Astrocyte (in vitro differentiated cells and primary cell): ENCODE data around the gene SIRPG. TPM values are rescaled to one million over a fixed set of nuclear protein-coding genes. Genes with fewer than 3 reads are reported as not detected.

Source experiments
- DNase-seq: peaks from one replicate; pipeline ENCODE4 v3.0.0-alpha.2; 2010; ENCODE audit warnings: low read depth
- FAIRE-seq: peaks from 2 replicates; lab custom pipeline; 2011; peaks lifted over from hg19 to GRCh38; lab: Jason Lieb, UNC
- H2AFZ ChIP-seq: 2 replicates; pipeline ENCODE4 v1.6.0; 2012; ENCODE audit warnings: low read depth, low read length, inconsistent platforms
- H3K27ac ChIP-seq: 2 replicates; pipeline ENCODE4 v1.5.1; 2011; ENCODE audit warnings: low read depth, low read length, inconsistent platforms
- H3K27me3 ChIP-seq: 2 replicates; pipeline ENCODE4 v1.6.0; 2011; ENCODE audit warnings: low read length, inconsistent platforms; ENCODE audit not compliant: insufficient read depth
- H3K36me3 ChIP-seq: 2 replicates; pipeline ENCODE4 v1.5.1; 2011; ENCODE audit warnings: low read length, inconsistent platforms; ENCODE audit not compliant: insufficient read depth
- H3K4me1 ChIP-seq: 2 replicates; pipeline ENCODE4 v1.5.1; 2011; ENCODE audit warnings: low read length, inconsistent platforms; ENCODE audit not compliant: insufficient read depth
- H3K4me2 ChIP-seq: 2 replicates; pipeline ENCODE4 v1.6.0; 2012; ENCODE audit warnings: low read length, inconsistent platforms
- H3K4me3 ChIP-seq: 2 replicates; pipeline ENCODE4 v1.5.1; 2011; ENCODE audit warnings: low read depth, mild to moderate bottlenecking, low read length, inconsistent platforms; ENCODE audit not compliant: insufficient read depth
- H3K79me2 ChIP-seq: 2 replicates; pipeline ENCODE4 v1.6.0; 2012; ENCODE audit warnings: mild to moderate bottlenecking, low read length, inconsistent platforms; ENCODE audit not compliant: insufficient read depth
- H3K9ac ChIP-seq: 2 replicates; pipeline ENCODE4 v1.6.0; 2012; ENCODE audit warnings: mild to moderate bottlenecking, low read length, inconsistent platforms
- H3K9me3 ChIP-seq: 2 replicates; pipeline ENCODE4 v1.5.1; 2012; ENCODE audit warnings: low read depth, mild to moderate bottlenecking, low read length, inconsistent platforms; ENCODE audit not compliant: insufficient read depth
- H4K20me1 ChIP-seq: 2 replicates; pipeline ENCODE4 v1.6.0; 2012; ENCODE audit warnings: low read length, inconsistent platforms; ENCODE audit not compliant: insufficient read depth
- H3K27ac Mint-ChIP-seq: one replicate; pipeline ENCODE4 v1.8.0; 2021; ENCODE audit warnings: mild to moderate bottlenecking, mixed read lengths; ENCODE audit not compliant: unreplicated experiment
- H3K27me3 Mint-ChIP-seq: one replicate; pipeline ENCODE4 v1.8.0; 2021; ENCODE audit warnings: low read depth, mixed read lengths; ENCODE audit not compliant: unreplicated experiment
- H3K36me3 Mint-ChIP-seq: one replicate; pipeline ENCODE4 v1.8.0; 2021; ENCODE audit warnings: low read depth, mixed read lengths; ENCODE audit not compliant: unreplicated experiment
- H3K4me1 Mint-ChIP-seq: one replicate; pipeline ENCODE4 v1.8.0; 2021; ENCODE audit warnings: low read depth, mixed read lengths; ENCODE audit not compliant: unreplicated experiment
- H3K4me3 Mint-ChIP-seq: one replicate; pipeline ENCODE4 v1.8.0; 2021; ENCODE audit warnings: mild to moderate bottlenecking, moderate library complexity, mixed read lengths; ENCODE audit not compliant: unreplicated experiment
- H3K9me3 Mint-ChIP-seq: one replicate; pipeline ENCODE4 v1.8.0; 2021; ENCODE audit warnings: mild to moderate bottlenecking, mixed read lengths; ENCODE audit not compliant: unreplicated experiment
- EZH2 ChIP-seq: IDR thresholded peaks from 2 replicates; pipeline ENCODE4 v1.6.1; 2012; ENCODE audit warnings: mild to moderate bottlenecking, low read length, inconsistent platforms; ENCODE audit not compliant: insufficient read depth
- total RNA-seq: library from RNA; stranded (reverse); gene quantifications from 2 replicates; pipeline ENCODE4 v1.2.1, GENCODE V29; 2021
- TF ChIP-seq, protein P1 (sequence below): IDR thresholded peaks from 2 replicates; pipeline ENCODE4 v1.5.1; 2011; ENCODE audit warnings: low read depth, mild to moderate bottlenecking, inconsistent platforms, low read length, moderate library complexity; ENCODE audit not compliant: insufficient read depth

SIRPG gene
- total RNA-seq, 1 donor from 2014 or later: not detected

DNA sequence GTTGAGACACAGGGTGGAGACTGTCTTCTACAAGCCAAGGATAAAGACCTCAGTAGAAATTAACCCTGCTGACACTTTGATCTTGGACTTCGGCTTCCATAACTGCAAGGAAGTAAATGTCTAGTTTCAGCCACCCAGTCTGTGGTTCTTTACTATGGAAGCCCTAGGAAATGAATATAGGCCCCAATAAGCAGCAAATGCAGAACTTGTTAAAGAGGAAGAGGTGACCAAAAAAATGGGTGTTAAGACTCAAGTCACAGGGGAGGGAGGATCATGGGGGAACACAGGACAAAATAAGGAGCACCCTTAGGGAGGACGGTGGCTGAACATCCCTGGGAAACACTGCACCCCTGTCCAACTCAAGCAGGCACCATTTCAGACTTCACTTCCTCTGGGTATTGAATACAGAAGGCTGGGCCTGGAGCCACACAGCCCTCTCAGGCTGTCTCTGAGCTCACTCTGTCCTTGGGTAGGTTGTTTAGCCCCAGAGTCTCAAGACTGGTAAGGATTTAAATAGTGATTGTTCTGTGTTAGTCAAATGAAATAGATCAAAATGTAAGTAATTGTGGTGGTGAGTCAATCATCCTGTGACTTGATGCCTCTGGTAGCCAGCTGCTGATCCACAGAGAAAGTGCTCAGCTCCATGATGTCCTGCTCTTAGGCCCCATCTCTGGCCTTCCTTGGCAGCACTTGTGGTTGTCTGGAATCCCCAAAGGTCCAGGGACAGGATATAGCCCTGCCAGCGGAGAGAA lies 69.6 kb downstream of the SIRPG start:
- Mint-ChIP-seq H3K9me3 (no peaks in the 10 kb centered on the region), H3K4me3 (no peak overlapping the region), H3K27me3 (no peaks in the 10 kb centered on the region), H3K27ac (no peak overlapping the region), H3K4me1 (no peaks in the 10 kb centered on the region), H3K36me3 (no peaks in the 10 kb centered on the region)
- Histone ChIP-seq H4K20me1 (no peaks in the 10 kb centered on the region), H3K27me3 (no peaks in the 10 kb centered on the region), H3K27ac (no peak overlapping the region), H3K4me1 (no peaks in the 10 kb centered on the region), H3K9me3 (no peaks in the 10 kb centered on the region), H3K9ac (no peak overlapping the region), H3K79me2 (no peaks in the 10 kb centered on the region), H3K4me2 (no peak overlapping the region), H3K4me3 (no peak overlapping the region), H2AFZ (no peak overlapping the region), H3K36me3 (no peaks in the 10 kb centered on the region)
- TF ChIP-seq EZH2: no peak
- TF ChIP-seq, protein P1, sequence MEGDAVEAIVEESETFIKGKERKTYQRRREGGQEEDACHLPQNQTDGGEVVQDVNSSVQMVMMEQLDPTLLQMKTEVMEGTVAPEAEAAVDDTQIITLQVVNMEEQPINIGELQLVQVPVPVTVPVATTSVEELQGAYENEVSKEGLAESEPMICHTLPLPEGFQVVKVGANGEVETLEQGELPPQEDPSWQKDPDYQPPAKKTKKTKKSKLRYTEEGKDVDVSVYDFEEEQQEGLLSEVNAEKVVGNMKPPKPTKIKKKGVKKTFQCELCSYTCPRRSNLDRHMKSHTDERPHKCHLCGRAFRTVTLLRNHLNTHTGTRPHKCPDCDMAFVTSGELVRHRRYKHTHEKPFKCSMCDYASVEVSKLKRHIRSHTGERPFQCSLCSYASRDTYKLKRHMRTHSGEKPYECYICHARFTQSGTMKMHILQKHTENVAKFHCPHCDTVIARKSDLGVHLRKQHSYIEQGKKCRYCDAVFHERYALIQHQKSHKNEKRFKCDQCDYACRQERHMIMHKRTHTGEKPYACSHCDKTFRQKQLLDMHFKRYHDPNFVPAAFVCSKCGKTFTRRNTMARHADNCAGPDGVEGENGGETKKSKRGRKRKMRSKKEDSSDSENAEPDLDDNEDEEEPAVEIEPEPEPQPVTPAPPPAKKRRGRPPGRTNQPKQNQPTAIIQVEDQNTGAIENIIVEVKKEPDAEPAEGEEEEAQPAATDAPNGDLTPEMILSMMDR: no peak
- FAIRE-seq (no peak), DNase-seq (no peak)

DNA sequence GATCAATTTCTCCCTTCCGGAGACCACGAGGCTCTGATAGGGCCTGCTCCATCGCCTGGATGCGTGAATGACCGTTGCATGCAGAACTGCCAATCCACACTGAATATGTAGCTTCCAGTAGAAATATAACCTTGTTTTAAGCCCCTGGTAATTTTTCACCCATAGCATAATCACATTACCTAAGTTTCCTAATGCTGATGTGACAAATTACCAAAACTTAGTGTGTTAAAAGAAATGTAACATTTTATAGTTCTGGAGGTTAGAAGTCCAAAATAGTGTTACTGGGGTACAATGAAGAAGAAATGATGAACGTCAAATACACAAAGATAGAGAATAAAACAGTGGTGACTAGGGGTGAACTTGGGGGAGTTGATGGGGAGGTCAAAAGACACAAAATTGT lies 78.1 kb downstream of the SIRPG start:
- peaks cover 2% of the 10 kb centered on the region for H3K27me3 Mint-ChIP-seq
- DNase-seq: no peak
- Histone ChIP-seq H3K4me2 (no peak overlapping the region), H3K9ac (no peak overlapping the region), H3K36me3 (no peaks in the 10 kb centered on the region), H3K4me3 (no peak overlapping the region), H2AFZ (no peak overlapping the region), H4K20me1 (no peaks in the 10 kb centered on the region), H3K27ac (no peak overlapping the region), H3K27me3 (no peaks in the 10 kb centered on the region), H3K4me1 (no peaks in the 10 kb centered on the region), H3K79me2 (no peaks in the 10 kb centered on the region), H3K9me3 (no peaks in the 10 kb centered on the region)
- H3K4me3 Mint-ChIP-seq: no peak overlapping the region
- H3K4me1 Mint-ChIP-seq: no peaks in the 10 kb centered on the region
- H3K27ac Mint-ChIP-seq: no peak overlapping the region
- H3K36me3 Mint-ChIP-seq: no peaks in the 10 kb centered on the region
- FAIRE-seq: no peak
- TF ChIP-seq EZH2: no peak
- TF ChIP-seq, protein P1: no peak
- H3K9me3 Mint-ChIP-seq: no peaks in the 10 kb centered on the region

Other genes with a start within 250 kb of the SIRPG start
- 78.3 and 96.0 TPM in 2 replicates for gene NSFL1C, start 190.9 kb downstream of the SIRPG start, total RNA-seq
- not detected in 2 replicates for gene SIRPB2, start 166.4 kb downstream of the SIRPG start, total RNA-seq
- gene SIRPD, start 100.1 kb downstream of the SIRPG start, total RNA-seq: not detected in 2 replicates
- gene SIRPB1, start 37.8 kb downstream of the SIRPG start, total RNA-seq: not detected in 2 replicates
- 35.5 and 52.4 TPM in 2 replicates for gene SIRPA, start 237.6 kb upstream of the SIRPG start, total RNA-seq